HG03432 (cell line): ENCODE results near the gene NCAM1.
"Not testable (repeated sequence)": the region's sequence is repeated elsewhere in the genome, so short reads cannot be mapped to it uniquely, and the experiment has no call there.

Experiments
- ATAC-seq: cut with Tn5 transposase; IDR thresholded peaks from one replicate; pipeline ENCODE4 v1.9.1; 2021; ENCODE audit warnings: mild to moderate bottlenecking, moderate library complexity; ENCODE audit not compliant: unreplicated experiment

NCAM1 gene

DNA sequence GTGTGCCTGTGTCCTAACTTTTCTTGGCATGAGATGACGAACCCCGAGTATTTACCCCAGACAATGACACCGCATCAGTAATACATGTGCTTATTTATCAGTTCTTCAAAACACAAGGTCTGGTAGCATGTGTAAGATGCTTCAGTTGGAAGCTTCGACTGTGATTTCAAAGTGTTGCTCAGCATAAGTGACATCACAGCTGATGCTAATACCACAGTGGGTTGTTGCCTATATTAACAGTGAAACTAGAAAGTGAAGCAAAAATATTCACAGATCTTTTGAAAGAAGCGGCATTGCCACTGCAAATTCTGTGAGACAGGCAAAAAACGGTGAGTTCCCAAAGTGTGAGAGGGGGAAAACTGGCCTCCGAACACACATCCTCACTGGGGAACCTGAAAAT is 334.8 kb downstream of the NCAM1 start:
- ATAC-seq, result no peak

DNA sequence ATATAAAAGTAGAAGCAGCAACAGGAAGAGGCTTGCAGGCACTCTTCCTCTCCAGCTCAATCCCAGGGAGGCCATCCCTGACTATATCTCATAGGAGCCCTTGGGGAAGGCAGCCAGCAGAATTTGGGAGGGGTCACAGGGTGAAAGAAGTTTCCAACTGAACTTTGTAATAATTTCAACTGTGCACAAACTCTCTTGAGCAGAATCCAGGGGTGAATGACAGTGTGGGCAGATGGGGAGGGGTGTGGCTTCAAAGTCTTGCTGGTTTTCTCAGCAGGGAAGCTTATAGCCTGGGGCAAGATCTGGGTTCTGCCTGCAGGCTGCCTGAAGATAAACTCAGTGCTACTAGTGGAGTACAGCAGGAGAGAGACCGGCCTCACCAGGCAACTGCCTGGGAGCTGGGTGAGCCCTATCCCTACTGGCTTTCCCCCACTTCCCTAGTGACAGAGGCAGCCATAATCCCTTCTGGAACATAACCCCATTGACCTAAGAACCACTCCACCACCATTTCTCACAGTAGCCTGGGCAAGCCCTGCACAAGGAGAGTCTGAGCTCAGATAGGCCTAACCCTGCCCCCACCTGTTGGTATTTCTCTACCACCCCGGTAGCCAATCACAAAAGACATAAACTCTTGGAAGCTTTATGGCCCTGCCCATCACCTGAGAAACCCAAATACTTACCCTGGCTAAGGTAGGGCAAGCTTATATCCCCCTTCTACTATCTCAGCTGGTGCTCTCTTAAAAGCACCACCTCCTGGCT is 335.4 kb downstream of the NCAM1 start:
- no peak for ATAC-seq

DNA sequence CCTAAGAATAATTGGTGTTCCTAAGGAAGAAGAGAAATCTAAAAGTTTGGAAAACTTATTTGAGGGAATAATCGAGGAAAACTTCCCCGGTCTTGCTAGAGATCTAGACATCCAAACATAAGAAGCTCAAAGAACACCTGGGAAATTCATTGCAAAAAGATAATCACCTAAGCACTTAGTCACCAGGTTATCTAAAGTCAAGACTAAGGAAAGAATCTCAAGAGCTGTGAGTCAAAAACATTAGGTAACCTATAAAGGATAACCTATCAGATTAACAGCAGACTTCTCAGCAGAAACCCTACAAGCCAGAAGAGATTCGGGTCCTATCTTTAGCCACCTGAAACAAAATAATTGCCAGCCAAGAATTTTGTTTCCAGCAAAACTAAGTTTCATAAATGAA is 337.3 kb downstream of the NCAM1 start:
- ATAC-seq, result not testable (repeated sequence)

DNA sequence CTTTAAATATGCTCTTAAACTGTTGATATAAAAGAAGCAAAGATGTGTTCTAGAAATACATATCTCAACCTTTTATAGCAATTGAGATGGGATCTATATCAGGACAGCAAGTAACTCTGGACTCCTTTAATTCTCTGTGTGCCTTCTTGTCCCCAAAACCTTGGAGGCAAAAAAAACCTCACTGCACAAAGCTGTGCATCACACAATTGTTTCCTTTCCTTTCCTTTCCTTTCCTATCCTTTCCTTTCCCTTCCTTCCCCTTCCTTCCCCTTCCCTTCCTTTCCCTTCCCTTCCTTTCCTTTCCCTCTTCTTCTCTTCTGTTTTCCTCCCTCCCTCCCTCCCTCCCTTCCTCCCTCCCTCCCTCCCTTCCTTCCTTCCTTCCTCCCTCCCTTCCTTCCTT is 343.7 kb downstream of the NCAM1 start:
- ATAC-seq, result no peak

DNA sequence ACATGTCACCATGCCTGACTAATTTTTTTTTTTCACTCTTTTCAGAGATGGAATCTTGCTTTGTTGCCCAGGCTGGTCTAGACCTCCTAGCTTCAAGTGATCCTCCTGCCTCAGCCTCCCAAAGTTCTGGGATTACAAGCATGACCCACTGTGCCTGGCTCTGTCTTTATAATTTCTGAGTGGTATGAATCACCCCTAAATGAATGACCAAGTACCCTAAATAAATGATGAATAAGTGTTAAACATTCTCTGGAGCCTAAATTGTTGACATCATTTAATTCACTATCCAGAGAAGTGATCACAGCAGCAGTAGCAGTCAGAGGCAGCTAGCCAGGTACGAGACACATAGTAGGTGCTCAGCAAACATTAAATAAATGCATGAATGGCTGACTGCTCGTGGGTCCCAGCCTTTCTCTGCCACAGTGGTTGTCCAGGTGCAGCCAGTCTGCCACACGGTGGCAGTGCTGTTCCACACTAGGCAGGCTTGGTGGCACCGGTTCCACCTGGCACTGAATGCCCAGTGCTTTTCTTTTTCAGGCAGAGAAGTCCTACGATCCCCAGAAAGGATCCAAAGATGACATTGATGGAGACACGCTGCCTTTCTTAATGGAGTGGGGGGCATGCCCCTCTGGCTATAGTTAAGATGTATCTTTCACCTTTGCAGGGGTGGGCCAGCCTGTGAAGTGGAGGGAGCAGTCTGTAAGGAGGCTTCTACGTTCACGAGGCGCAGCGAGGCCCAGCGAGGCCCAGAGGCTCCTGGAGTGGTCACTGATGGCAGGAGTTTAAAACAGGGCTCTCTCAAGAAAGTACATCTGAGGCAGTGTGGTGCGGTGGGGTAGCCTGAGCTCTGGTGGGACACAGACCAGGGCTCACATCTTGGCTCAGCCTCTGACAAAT is 344.5 kb downstream of the NCAM1 start:
- ATAC-seq, result peak; percentile 88

DNA sequence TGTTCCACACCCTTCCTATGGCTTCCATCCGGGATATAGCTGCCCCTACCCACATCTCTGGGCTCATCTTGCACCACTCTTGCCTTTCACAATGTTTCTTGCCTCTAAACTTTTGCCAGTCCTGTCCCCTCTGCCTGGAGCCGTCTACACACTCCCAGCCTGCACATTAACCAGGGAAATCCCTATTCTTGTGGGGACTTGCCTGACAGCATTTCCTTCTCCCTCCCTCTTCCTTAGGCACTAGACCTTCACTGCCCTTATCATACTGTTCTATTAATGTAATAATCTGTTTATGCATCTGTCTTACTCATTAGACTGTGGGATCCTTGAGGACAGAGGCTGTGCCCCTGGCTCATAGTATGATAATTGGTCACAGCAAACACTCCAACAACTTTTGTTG is 347.4 kb downstream of the NCAM1 start:
- ATAC-seq, result no peak

DNA sequence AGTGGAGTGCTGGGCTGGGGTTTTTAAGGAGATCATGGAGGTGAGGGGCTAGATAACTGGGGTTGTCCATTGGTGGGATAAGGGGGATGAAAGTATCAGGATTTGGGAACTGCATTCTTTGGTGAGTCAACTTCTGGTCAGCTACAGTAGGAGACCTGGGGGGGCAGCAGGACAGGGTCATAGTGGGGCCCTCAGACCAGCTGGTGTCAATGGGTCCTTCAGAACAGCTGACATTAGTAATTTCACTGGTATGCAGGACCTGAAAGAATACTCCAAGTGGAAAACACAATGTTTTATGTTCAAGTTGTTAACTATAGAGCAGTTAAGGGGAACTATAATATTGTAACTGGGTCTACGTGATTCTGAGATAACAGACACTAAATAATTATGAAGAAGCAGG is 350.3 kb downstream of the NCAM1 start:
- no peak for ATAC-seq

DNA sequence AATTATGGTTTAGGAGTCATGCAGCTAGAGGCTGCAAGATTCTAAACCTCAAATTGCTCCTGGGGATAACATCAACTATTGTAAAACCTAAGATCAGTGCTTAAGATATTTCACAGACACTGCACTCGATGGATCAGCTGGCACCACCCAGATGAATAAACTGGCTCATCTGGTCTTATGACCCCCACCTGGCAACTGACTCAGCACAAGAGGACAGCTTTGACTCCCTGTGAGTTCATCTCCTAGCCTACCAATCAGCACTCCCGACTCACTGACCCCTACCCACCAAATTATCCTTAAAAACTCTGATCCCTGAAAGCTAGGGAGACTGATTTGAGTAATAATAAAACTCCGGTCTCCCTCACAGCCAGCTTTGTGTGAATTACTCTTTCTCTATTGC is 352.4 kb downstream of the NCAM1 start:
- no peak for ATAC-seq

DNA sequence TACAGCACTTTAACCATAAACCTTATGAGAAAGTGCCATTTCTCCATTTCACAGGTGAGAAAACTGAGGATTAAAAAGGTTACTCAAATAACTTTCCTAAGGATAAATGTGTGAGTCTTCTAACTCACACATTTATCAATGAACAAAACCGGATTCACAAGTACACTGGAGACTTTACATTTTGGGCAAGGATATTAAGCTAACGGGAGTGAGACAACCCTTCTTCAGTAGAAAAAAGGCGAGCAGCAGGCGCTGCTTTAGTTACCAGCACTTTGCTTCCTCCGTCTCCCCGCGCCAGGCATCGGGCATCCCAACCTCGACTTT is 352.8 kb downstream of the NCAM1 start:
- ATAC-seq, result no peak

DNA sequence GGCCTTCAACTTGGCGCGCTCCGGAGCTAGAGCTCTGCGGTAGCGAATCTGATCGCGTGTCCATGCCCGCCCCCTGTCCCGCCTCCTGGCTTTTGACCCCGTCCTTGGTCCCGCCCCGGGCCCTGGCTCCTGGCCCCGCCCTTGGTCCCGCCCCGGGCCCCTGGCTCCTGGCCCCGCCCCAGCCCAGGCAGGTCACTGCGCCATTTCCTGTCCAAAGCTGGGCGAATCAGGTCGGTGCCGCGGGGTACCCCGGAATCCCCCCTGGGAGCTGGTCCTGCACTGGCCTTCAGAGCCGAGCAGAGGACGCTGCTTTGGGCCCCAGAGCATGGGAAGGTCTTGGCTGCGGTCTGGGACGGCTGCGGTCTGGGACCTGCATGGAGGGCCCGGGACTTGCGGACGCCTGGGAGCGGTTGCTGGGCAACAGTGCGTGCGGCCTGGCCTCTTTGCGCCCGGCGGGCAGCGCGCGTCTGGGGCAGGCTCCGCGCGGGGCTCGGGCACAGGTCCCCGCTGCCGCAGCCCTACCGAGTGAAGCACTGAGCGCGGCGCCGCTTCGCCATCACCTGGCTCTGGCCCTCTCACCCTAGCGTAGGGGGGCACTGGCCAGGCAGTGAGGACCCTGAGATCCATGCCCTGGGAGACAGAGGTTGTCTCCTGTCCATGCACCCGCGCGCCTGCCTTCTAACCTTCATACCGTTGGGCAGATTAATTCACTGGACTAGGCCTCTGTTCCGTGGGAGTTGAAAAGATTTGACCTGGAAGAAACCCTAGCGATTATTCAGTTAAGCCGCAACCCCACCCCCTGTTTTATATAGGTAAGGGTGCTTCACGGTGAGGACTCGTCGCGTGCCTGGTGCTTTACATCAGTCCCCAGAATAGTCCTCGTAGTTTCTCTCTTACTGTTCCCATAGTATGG is 353.4 kb downstream of the NCAM1 start, which contains the start of gene TTC12:
Gene TTC12 (plus strand): TSS at position 195 of the 913 bp plus-strand sequence. CDS start 1,675 bp downstream, outside the sequence.
- ATAC-seq, result peak; percentile 99

DNA sequence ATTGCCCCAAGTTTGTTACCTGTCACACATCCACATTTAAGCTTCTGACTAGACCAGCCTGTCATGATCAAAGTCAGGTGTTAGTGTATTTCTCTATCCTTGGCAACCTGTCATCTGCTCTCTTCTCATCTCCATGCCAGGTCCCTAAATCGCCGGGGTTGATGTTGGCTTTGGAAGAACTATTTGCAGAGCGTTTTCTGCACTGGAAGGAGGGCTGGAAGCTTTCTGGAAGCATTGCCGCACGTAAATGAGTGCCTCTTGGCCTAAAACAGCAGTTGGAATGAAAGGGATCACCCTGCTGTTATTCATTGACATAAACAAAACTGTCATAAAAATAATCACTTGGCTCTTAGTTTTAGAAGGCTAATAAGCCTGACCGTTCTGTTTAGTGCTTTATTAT is 354.6 kb downstream of the NCAM1 start:
- ATAC-seq, result no peak

DNA sequence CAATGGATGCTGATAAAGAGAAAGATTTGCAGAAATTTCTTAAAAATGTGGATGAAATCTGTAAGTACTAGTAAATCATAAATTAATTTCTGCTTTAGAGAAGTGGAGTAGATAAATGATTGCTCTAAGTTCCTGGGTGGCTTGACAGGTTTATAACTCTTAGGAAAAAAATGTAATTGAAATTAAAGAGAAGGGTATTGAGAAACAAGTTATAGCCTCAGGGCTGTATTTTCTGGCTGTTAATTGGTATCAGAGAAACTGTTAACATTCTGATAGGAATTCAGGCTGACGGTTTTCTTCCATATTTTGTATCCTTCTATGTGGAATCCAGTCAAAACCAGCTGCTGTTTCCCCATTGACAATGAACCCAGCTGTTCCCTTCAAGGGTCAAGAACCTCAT is 355.0 kb downstream of the NCAM1 start:
- no peak for ATAC-seq

DNA sequence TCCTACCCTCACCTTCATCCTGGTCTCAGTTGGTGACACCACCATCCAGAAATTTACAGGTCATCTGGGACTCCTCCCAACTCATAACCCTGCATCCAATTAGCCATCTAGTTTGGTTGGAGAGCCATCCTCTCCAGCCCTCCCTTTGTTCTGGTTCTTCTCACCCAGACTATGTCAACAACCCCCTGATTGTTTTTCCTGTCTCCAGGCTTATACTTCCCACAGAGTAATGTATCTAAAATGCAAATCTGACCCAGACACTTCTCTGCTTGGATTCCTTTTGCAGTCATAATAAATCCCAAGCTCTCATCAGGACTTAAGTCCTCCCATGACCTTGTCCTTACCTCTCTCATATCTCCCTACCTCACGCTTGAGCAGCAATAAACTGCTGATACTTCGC is 356.1 kb downstream of the NCAM1 start:
- ATAC-seq, result no peak

DNA sequence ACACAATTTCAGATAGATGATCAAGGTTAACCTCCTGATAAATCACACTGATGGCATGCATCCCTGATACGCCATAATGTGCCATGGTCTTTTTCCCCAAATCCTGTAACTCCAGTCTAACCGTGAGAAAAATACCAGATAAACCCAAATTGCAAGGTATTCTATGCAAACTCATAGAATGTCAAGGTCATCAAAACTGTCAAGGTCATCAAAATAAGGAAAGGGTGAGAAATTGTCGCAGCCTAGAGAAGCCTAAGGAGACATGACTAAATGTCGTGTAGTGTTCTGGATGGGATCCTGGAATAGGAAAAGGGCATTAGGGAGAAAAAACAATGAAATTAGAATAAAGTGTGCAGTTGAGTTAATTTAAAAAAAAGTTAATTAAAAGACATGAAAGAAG is 357.9 kb downstream of the NCAM1 start:
- no peak for ATAC-seq

DNA sequence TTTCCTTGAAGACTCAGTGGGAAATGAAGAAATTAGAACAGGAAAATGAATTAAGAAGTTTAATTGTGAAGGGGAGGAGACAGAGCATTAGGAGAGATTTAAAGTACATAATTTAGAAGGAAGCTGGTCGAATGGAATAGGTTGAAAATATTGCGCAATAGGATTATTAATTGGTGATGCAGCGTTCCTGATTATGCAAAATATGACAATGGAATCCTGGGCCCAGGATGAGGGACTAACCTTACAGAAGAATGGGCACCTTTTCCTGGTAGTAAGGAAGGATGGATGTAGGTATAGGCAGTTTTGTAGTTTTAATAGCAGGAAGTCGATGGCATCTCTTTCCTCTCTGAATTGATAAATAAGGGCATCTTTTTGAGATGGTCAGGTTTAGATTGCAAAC is 360.9 kb downstream of the NCAM1 start:
- no peak for ATAC-seq

DNA sequence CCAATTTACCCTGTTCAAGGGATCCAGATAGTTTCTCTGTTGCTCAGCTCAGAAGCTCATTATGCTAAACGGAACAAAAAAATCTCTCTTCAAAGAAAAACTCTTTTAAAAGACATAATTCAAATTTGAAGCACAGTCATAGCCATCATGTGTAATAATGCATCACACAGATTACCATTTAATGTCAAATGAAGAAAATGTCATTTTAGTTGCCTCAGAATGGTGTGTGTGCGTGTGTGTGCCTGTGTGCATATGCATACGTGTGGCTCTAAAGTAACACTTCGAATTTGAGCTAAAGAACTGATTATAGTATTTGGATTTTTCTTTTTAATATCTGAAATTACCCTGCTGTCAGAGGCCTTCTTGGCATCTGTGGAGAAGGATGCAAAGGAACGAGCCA is 363.0 kb downstream of the NCAM1 start:
- no peak for ATAC-seq
